Sciatic nerve (tissue), 2 donors: ENCODE results near the gene FHDC1. TPM values are rescaled to one million over a fixed set of nuclear protein-coding genes. Genes with fewer than 3 reads are reported as not detected.

Experiments
- ATAC-seq: fragments of 200-7000 bp; cut with Tn5 transposase; one replicate; pipeline ENCODE4 v1.9.1; 2020; ENCODE audit warnings: mild to moderate bottlenecking, moderate library complexity
- DNase-seq: peaks from one replicate; pipeline ENCODE4 v3.0.0-alpha.2; 2020; ENCODE audit warnings: low spot score
- intact Hi-C: fragments of 100-400 bp; cut with DNase I; formaldehyde crosslinking; loops from one replicate; pipeline ENCODE4 v1.14.2; 2022
- total RNA-seq: library from RNA; stranded (reverse); fragmentation: NEBNext Ultra II Directional; extraction: Animal tissue kit (Norgen Biotek cat#: 25700); gene quantifications from one replicate; pipeline ENCODE4 v1.2.1, GENCODE V29; 2021
- donor health status: DM: no; HTN: no; CAD: no.
- donor health status: DM: no; HTN: no; CAD: no.

Gene FHDC1
- total RNA-seq, 1 donor from 2014 or later: 3.9 TPM

GRCh38 chr4:152974468-152975379, 38.6 kb downstream of the FHDC1 start:
- intact Hi-C loops: no loop called here
- no peak for DNase-seq
- no peak for ATAC-seq

DNA sequence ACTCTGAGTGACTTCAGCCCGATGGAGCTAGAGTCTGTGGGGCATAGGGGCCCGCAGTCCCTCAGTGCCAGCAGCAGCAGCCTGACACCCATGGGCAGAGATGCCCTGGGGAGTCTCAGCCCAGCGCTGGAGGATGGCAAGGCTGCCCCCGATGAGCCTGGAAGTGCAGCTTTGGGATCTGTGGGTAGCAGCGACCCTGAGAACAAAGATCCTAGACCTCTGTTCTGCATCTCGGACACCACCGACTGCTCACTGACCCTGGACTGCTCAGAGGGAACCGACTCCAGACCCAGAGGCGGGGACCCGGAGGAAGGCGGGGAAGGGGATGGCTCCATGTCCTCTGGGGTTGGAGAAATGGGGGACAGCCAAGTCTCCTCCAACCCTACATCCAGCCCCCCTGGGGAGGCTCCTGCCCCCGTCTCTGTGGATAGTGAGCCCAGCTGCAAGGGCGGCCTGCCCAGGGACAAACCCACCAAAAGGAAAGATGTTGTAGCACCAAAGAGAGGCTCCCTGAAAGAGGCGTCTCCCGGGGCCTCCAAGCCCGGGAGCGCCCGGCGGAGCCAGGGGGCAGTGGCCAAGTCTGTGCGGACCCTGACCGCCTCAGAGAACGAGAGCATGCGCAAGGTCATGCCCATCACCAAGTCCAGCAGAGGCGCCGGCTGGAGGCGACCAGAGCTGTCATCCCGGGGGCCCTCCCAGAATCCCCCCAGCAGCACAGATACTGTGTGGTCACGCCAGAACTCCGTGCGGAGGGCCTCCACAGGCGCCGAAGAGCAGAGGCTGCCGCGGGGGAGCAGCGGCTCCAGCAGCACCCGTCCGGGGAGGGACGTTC, 39.5 kb downstream of the FHDC1 start:
- intact Hi-C loops: no loop called here
- ATAC-seq: no peak
- DNase-seq: no peak

DNA sequence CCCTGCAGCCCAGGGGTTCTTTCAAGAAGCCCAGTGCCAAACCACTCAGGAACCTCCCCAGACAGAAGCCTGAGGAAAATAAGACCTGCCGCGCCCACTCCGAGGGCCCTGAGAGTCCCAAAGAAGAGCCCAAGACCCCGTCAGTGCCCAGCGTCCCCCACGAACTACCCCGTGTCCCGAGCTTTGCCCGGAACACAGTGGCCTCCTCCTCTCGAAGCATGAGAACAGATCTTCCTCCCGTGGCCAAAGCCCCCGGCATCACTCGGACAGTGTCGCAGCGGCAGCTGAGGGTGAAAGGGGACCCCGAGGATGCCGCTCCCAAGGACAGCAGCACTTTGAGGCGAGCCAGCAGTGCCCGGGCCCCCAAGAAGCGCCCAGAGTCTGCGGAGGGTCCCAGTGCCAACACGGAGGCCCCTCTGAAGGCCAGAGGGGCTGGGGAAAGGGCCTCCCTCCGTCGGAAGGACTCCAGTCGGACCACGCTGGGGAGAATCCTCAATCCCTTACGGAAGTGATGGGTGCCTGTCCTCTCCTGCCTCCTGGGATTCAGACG, 40.2 kb downstream of the FHDC1 start:
- intact Hi-C loops: no loop called here
- no peak for DNase-seq
- ATAC-seq: no peak

DNA sequence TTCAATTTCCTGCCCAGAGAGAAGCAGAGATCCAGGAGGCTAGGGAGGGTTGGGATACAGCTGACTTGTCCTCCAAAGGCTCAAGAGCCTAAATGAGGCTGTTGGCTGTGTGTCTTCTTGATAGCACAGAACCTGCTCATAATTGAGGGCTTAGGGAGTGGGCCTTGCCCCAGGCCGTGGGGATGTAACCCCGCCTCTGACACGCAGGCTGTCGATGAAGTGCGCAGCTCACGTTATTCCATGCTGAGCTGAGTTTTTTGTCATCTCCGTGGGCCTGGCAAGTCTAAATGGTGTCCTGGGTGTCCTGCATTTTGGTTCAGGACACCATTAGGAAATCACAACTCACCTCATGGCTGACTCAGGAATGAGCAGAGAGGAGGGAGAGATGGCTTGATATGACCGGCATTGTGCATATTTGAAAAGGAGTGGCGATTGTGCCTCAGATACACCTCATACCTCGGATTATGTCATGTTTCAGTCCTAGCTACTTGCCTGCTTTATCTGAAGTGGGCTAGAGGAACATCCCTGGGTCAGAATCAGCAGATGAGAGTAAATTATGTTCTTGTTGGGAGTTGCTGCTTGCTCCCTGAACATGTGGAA, 43.7 kb downstream of the FHDC1 start:
- intact Hi-C loops: no loop called here
- ATAC-seq (no peak), DNase-seq (no peak)

GRCh38 chr4:152981278-152981677, 45.2 kb downstream of the FHDC1 start:
- DNase-seq: no peak
- no peak for ATAC-seq
- intact Hi-C loops: no loop called here

GRCh38 chr4:152981842-152982241, 45.7 kb downstream of the FHDC1 start:
- ATAC-seq (no peak), DNase-seq (no peak)
- intact Hi-C loops: no loop called here

DNA sequence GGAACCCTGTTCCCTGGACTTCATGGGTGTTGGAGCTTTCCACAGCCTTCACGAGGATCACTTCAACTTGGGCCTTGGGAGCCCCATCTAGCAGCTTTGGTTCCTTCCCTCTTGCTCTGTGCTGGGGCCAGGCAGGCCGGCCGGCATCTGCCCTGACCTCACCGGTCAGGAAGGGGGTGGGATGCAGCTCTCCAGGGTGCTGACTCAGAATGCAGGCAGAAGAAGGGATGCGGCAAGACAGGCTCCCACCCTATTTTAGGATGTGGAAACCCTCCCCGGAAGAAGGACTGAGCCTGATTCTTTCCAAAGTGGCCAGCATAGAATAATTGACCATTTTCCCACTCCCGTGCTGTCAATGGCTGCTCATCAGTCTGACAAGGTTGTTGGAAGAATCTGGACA, 47.1 kb downstream of the FHDC1 start:
- DNase-seq (no peak), ATAC-seq (no peak)
- intact Hi-C loops: no loop called here

DNA sequence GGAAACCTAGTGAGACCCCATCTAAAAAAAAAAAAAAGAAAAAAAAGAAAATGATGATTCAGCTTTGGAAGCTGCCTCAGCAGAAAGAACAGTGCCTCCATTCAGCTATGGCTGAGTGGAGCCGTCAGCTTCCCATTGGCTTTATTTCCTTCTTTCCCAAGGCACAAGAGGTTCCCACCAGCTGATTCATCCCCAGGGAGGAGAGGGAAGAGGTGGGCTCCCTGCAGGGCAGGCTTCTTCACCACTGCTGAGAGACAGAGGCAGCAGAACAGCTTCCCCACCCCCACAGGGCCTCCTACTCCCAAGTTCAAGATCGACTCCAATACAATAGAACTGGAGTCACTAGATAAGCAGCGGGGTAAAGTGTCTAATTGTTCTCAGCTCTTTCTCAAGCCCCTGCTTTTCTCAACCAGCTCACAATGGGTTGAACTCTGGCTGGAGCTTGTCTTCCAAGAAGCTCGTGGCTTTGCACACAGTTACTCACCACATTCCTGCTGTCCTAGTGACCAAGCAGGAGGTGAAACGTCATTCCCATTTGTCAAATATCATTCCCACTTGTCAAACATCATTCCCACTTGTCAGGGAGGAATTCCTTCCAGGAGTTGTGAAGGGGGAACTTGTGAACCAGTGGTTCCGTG, 47.8 kb downstream of the FHDC1 start:
- ATAC-seq (no peak), DNase-seq (no peak)
- intact Hi-C loops: no loop called here

DNA sequence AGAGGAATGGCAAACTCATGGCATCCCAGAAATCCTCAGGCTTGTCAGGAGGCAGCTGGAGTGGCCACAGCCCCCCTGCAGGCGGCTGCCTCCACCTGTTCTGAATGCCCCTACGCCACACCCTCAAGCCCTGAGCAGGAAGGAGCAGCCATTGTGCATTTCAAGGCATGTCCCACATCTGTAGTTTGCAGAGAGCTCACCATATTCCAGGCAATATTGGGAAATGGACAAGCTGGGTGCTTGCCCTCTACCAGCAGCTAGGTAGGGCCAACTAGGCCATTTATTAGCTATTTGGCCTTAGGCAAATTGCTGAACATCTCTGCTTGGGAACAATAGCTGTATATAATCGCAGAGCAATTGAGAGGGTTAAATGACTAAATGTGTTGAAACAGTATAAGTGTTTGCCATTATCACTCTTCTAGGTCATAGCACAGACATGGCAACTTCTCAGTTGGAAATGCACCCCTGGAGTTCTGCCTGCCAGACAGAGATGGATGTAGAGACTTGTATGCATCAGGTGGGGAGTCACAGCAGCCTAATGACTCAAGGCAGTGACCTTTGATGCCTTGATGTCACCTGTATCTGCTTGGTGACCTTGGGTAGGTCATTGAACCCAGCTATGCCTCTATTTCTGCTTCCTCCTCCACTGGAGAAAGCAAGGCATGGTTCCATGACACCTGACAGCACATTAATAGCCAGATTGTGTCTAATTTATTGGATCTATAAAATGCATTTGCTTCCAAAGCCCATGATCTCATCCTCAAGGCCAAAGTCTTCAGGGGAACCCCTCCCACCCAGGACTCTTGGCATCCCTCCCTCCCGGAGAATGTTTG, 52.8 kb downstream of the FHDC1 start:
- DNase-seq (no peak), ATAC-seq (no peak)
- intact Hi-C loops: no loop called here

GRCh38 chr4:152989554-152989970, 53.4 kb downstream of the FHDC1 start:
- no peak for DNase-seq

DNA sequence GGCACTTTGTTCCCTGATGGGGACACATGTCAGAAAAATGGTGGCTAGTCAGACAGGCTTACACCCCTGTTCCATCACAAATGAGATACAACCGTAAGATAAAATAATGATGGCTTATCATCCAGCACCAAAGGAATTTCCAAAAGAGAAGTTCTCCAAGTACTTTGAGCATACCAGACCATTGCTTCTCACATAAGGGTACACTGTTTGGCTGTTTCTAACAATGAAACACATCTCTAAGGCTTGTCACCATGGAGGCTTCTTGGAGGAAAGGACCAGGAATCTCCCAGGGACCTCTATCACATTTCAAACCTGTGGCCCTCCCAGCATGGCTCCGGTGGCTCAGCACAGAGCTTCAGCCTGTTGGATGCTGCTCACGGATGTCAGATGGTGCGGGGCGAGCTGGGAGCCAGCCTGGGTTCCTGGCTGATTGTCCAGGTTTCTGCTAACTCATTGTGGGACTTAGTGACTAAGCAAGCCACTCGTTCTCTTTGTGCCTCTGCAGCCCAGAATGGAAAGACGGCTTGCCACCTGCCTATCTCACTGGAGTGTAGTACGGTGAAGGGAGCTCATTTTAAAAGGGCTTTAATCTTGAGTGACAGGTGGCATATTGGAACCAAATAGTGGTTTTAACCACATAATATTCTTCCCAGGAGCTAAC, 54.5 kb downstream of the FHDC1 start:
- no peak for DNase-seq
- no peak for ATAC-seq
- intact Hi-C loops: no loop called here

More at GRCh38 chr4:152989554-152989970, 53.4 kb downstream of the FHDC1 start:
- intact Hi-C loops: no loop called here
- ATAC-seq: no peak

DNA sequence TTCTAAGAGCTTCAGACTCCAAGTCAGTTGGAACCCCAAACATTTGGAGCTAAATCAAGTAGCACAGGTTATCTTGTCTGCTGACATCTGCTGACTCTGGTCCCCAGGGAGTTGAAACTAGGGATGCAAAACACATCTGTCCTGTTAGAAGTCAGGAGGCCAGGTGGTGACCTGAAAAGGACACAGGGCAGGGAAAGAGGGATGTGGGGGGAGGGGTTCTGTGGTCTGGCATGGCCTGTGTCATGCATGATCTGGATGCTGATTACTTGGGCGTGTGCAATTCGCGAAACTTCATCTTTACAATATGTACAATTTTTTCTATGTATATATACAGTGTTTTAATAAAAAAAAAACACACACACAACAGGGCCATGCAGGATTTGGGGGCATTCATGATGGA, 55.3 kb downstream of the FHDC1 start:
- DNase-seq (no peak), ATAC-seq (no peak)
- intact Hi-C loops: no loop called here

DNA sequence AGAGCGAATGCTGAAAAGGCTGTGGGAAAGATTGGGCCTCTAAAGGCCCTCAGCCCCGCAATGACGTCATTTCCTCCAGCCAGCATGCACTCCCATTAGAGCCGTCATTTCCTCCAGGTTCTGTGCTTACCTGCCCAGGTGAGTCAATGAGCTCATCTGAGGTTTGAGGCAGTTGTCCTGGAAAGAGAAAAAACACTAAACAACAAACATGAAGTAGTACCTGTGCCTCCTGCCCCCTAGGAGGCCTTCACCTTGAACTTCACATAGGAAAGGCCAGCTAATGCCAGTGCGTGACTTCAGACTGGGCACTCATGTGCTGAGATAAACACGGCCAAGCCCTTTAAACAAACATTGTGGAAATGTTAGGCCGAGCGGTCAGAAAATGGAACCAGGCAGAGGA, 55.9 kb downstream of the FHDC1 start:
- DNase-seq (no peak), ATAC-seq (no peak)
- intact Hi-C loops: no loop called here

- intact Hi-C loops: no loop called here
- ATAC-seq (no peak), DNase-seq (no peak)
These were observed 56.3 kb downstream of the FHDC1 start for GRCh38 chr4:152992466-152992865.

DNA sequence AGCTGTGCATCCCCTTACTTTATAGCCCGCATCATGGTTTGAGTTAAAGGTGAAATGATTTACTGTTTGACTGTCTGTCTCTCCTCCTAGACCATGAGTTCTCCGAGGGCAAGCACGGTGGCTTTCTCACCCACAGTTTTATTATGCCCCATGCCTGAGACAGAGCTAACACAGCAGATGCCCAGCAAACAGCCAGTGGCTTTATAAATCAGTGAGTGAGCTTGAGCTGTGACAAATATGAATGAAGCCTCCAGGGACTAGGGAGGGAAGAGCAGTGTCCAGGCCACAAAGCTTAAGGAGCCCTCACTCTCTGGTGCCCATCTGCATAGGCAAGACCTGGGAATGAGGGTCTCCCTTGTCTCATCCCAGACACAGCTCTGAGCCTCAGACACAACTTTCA, 57.9 kb downstream of the FHDC1 start:
- no peak for DNase-seq
- ATAC-seq: no peak
- intact Hi-C loops: no loop called here

DNA sequence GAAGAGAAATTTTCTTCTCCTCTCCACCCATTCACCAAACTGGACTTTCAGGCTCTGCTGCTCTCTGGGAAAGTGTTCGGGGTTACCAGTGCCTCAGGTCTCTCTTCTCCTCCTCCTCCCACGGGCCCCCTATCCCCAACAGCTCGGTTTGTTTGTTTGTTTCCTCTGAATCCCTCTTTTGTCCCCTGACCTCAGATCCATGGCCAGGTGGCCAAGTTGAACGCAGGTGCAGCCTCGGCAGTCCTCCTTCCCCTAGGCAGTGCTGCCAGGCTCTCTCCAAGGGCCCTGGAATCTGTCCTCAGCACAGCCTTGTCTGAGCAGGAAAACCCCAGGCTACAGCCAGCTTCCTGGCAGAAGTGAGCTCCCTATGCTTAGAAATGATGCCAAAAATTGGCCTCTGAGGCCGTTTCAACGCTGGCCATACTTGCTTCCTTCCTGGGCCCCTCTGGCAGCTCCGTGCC, 60.0 kb downstream of the FHDC1 start:
- ATAC-seq (no peak), DNase-seq (no peak)
- intact Hi-C loops: no loop called here

DNA sequence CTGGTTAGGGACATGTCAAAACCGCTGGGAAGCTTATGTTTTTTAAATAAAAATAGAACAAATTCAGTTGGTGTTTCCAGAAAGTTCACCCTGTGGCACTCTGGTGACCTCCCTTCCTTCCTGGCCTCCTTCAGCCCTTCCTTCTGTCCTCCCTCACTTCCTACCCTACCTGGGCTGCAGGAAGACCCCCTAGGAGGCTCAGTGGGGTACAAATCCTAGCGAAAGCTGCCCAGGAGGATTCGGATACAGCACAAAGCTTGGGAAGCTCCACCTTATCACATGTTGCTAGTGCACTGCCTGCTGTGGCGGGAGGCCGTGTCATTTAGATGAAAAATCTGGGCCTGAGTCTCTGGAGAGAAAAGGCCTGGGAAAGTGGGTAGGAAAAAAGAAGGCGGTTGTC, 60.5 kb downstream of the FHDC1 start:
- intact Hi-C loops: no loop called here
- ATAC-seq (no peak), DNase-seq (no peak)

- ATAC-seq (no peak), DNase-seq (no peak)
- intact Hi-C loops: no loop called here
These were observed 61.2 kb downstream of the FHDC1 start for GRCh38 chr4:152997288-152997687.
